CD4-positive, alpha-beta T cell treated with Interleukin-21 for 1 hour (primary cell): ENCODE measurements around the gene ADGRV1.
A peak's percentile ranks its signal among the peaks of the same experiment; 100 is the strongest.
"Not testable (repeated sequence)": the region's sequence is repeated elsewhere in the genome, so short reads cannot be mapped to it uniquely, and the experiment has no call there.

ENCODE experiments used
- DNase-seq: peaks from one replicate; pipeline ENCODE4 v3.0.0-alpha.2; 2020

The ADGRV1 gene

DNA sequence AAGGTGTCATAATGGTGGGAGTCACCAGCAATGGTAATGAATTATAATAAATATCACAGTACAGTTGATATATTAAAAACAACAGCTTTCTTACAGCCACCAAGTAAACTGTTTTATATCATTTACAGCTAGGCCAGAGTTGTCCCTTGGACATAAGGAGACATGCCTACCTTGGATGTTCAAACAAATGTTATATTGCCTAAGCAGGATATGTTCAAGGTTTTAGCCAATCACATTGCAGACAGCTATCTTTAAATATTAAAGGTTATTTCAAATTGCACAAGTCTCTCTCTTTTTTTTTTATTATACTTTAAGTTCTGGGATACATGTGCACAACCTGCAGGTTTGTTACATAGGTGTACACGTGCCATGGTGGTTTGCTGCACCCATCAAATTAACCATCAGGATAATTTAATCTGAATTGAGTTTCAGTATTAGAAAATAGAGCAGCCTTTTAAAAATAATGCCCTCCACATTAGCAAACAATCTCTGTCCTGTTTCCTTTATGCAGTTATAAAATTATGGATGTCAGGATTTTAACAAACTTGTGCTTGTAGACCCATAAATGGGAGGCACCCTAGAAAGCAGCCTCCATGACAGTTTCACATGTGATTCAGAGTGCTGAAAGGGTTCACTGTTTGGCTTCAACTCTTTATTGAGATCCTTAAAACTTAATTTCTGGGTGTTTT, 483.8 kb downstream of the ADGRV1 start:
- no peak for DNase-seq

DNA sequence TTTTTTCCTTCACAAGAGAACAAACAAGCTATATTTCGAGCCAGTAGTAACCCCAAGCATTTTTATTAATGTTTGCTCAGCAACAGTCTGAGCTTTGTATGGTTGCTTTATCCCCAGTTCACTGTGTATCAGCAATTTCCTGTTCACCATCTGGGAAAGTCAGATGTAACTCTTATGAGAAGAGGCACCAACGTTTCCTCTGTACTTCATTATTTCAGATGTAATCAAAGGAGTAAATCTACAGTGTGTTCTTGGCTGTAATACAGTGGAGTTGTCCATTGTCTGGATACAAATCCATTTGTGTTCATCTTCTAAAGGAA, 484.3 kb downstream of the ADGRV1 start:
- DNase-seq, result no peak

DNA sequence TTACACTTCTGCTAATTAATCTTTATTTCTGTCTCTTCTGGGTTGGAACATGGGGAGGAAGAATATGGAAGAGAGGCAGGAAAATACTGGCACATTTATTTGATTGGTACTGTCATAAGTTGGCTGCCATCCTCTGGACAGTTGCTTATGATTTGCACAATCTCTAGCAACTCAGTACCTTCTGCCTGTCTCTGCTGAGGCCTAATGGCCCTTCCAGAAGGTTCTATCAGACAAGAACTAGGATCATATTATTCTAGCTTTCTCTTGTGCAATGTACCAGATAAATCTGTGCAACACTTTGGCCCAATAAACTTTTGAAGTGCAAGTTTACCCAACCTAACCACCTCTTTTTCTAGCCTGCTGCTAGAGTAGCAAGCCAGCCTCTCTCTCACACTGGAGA, 489.5 kb downstream of the ADGRV1 start:
- DNase-seq, result no peak

DNA sequence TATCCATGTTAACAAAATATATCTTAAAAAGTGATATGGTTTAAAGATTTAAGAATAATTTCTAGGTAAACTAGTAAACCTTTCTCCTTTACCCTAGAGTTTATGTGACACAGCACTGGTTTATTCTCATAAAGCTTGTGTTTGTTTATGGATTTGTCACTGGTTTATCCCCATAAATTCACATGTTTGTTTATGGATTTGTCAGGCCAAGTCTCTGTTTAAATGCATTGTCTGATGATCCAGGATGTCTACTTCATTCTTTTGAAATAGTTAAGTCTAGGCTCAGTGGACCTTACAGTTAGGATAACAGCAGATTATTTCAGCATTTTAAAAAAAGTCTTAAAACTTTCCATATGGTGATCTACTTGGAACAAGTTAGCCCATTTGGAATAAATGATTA, 490.5 kb downstream of the ADGRV1 start:
- no peak for DNase-seq

DNA sequence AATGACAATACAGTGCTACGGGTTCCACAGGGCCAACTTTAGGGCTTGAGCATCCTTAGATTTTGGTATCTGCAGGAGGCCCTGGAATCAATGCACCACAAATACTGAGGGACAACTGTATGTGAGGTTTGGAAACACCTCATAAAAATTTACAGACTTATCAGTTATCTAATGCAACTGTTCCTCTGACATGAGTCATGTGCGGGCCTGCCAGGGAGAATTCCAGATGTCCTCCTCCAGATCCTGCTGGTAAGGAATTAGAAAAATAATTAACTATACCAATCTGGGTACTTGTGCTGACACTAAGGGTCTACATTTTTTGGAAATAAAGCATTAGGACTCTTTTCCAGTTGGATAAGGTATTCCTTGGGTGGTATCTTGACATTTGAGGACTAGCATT, 491.2 kb downstream of the ADGRV1 start:
- DNase-seq, result no peak

DNA sequence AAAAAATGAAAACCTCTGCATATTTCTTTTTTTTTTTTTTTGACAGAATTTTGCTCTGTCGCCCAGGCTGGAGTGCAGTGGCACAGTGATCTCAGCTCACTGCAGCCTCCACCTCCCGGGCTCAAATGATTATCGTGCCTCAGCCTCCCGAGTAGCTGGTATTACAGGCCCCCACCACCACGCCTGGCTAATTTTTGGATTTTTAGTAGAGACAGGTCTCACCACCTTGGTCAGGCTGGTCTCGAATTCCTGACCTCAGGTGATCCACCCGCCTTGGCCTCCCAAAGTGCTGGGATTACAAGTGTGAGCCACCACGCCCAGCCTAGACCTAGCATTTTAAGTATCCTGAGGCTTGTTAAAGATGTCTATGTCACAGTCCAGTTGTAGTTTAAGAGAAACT, 493.8 kb downstream of the ADGRV1 start:
- DNase-seq, result not testable (repeated sequence)

DNA sequence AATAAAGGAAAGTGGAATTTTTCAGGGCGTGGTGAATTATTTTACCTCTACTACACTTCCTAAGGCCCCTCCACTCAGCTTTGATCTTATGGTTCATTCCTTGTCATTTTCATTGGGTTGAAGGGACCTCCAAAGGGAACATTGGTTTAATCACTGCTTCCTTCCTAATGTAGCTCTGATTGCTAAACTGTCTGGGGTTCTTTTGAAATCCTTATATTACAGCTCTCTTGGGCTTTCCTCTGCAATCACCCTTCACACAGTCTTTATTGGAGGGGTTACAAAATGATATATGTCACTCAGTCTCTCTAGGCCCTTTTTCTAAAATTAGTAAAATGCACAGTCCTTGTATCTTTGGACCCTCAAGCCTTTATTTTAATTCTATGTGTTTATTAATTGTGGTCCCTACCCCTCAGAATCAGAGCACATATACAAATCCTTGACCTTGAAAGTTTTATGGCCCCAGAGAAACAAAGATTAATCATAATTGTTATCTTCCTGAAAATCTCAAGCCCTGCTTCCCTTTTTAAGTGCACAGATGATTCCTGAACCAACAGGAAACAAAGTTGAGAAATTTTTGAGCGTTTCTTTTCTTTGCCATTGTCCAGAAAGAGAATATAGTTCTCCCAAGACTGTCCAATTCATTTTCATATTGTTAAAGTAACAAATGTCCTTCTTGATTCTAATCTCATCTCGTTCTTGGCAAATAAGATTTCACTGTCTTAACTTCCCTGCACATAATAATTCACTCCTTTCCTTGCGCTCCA, 494.6 kb downstream of the ADGRV1 start:
- DNase-seq, result no peak

DNA sequence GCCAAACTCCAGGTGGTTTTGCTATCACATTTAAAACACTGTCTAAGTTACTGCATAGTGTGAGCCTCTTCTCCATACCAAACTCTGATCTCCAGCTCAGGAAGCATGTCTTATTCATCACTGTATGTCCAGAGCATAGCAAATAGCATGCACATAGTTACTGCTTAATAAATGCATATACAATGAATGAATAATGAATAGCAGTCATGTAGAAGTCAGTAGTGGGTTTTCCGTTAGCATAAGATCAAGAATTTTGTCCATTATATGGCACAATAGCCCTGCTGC, 495.1 kb downstream of the ADGRV1 start:
- no peak for DNase-seq

DNA sequence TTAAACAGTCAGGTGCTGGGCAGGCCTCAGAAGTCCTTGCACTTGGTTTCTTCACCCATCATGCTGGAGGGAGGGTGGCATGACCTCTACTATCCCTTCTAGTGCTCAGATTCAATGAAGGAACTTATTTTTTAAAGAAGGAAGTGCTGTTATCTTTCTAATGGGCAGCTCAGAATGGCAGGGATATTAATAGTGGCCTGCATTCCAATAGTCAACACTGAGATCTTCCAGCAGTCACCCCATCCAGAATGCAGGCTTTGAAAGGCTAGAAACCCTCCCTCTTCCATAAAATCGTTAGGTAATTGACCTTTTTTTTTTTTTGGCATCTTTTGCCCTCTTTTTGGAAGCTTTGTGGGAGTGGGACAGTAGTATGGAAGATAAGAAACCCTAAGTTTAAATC, 499.6 kb downstream of the ADGRV1 start:
- DNase-seq, result no peak

DNA sequence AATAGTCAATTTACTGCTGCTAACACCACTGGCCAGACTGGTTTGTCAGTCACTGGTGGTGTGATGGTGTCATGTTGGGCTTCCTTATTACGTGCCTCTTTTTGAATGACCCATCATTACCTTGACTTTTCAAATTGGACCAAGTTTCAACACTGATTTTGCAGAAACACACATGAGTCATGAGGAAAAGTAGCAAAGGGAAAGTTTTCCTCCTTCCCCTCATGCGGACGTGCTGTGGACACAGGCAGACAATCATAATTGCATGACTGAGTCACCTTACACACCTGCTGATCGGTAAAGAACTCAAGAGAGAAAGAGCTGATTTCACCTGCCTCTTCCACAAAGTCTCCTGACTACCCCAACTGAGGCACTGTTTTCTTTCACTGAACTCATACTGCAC, 500.0 kb downstream of the ADGRV1 start:
- no peak for DNase-seq

DNA sequence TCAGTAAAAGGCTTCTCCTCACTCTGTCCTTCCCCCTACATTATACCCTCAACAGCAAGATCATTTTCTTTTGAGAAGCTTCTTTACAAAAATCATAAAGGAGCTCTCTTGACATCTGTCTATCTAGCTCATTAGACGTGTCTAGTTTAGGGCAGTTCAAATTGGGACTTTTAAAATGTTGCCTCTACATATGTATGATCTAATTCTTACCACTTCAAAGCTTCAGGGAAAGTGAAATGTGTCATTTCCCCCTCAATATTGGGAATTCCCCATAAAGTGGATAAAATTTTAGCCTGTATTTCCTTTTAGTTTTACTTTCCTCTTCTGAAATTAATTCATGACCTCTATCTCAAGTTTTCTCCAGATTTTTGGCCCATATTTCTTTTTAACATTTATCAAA, 500.8 kb downstream of the ADGRV1 start:
- peak; percentile 4 for DNase-seq

DNA sequence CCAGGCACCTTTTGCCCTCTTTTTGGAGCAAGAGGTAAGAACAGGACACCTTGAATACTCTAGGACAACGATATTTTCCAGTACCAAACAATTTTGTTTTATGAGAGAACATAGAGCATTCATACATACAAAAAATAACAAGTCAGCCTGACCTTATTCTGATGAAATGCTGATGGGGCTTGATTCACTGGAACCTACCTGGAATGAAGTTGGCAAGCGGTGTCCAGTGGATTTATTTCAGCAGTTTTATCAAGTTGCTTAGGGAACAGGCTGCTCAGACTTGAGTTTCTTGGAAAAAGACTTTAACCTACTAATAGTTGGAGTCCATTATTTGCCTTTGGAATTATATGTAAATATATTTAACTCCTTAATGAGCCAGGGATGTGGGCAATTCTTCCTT, 502.5 kb downstream of the ADGRV1 start:
- no peak for DNase-seq

DNA sequence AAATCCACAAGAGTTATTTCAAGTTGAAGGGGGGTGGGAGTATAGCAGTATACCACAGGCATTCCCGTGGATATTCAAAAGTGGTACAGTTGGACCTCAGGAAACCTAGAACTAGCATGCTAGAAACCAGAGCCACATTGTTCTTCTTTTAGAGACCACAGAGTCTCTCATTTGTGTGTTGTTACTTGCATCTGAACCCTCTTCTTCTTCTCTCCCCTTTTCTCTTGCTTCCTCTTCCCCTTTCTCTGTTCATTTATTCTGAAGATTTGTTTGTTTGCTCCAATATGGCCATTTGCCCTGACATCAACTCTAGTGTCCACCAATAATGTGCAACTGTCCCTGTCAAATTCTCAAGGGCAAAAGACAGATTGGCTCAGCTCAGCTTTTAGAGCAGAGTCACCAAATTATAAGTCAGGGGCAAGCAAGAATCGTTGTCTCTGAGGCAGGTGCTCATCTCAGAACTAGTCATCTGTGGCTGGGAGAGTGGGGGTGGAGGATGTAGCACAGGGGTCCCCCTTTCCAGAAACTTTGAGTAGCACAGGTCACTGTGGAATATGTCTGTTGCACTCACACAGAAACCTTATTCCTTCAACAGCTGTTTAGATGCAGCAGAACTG, 503.5 kb downstream of the ADGRV1 start:
- DNase-seq, result no peak

DNA sequence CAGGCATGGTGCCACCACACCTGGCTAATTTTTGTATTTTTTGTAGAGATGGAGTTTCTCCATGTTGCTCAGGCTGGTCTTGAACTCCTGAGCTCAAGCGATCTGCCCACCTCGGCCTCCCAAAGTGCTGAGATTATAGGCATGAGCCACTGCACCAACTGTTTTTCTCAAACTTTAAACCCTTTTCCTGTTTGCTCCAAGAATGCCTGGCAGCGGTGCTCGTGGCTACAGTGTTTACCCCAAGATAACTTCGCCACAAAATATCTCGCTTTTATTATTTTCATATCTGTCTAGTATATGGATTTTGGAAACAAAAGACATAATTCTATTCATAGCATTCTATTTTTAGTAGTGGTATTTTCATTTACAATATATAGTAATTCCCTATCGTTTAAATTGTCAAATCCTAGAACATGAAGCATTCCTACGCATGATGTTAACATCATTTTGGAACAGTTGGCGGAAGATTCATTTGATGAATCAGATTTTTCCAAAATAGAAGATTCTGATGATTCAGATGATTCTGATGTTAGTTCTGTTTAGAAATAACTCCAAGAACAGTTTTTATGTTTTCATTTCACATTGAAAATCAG, 504.6 kb downstream of the ADGRV1 start:
- not testable (repeated sequence) for DNase-seq

DNA sequence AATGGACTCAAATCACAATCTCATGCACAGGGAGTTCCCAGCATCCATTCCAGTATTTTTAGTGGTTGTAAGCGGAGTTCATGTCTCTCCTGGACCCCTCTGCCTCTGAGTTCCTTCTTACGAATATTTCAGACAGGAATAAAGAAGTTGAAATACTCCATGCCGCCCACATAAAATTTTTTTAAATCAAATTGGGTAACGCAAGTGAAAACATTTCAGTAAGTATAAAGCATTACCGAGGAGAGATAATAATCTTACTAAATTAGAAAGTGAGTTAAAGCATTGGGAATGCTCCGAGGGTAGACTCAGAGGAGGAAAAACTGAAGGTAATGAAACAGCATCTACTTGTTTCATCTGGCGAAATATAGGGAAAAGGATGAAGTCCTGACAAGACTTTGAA, 506.9 kb downstream of the ADGRV1 start:
- no peak for DNase-seq

DNA sequence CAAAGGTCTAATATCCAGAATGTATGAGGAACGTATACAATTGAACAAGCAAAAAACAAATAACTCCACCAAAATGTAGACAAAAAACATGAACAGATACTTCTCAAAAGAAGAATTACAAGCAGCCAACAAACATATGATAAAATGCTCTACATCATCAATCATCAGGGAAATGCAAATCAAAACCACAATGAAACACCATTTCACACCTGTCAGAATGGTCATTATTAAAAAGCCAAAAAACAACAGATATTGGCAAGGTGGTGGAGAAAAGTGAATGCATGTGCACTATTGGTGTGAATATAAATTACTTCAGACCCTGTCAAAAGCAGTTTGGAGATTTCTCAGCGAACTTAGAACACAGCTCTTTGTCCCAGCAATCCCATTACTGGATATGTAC, 510.8 kb downstream of the ADGRV1 start:
- DNase-seq, result no peak

DNA sequence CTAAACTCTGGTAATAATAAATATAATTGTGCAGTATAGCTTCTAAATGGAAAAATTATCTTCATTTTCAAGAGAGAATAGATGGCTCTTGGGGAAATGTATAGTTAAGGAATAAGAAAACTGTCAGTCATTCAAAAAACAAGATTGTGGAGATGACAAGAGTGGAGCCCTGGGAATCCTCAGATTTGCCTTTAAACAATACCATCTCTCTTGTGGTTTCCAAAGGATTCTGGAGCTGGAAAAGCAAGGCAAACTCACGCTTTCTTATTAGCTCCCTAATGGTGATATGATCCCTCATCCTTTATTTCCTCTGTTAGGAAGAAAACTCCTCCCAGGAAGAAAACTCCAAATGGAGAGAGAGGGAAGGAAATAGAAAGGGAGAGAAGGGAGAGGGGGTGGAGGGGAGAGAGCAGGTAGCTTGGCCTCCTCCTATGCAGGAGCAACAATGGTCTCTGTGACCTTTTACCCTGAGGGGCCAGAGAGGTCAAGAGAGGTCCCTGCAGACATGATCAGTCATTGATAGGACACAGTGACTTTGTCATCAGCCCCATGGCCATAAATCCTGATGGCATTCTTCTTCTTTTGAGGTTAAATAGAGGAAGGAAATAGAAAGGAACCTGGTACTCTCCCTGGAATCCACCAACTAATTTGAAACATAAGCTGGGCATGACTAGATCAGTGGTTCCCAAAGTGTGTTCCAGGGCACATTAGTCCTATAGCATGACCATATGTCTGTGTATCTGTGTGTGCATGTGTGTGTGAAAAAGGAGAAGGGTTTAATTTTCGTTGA, 512.4 kb downstream of the ADGRV1 start:
- no peak for DNase-seq

DNA sequence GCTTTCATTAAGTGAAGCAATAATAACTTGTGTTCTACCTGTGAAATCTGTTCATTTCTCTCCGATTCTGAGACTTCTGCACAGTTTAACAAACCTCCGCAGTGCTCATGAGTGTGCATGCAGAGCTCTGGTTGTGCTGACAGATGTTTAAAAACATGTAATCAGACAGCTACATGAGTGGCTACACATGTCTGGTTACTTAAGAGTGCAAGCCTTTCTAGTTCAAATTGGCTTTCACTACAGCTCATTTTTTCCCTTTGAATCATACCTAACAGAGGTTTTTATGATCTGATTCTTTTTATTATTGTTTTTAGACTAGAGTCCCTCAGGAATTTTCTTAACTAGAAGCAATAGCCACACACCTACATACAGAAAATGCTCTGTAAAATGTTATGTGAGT, 514.3 kb downstream of the ADGRV1 start:
- no peak for DNase-seq

DNA sequence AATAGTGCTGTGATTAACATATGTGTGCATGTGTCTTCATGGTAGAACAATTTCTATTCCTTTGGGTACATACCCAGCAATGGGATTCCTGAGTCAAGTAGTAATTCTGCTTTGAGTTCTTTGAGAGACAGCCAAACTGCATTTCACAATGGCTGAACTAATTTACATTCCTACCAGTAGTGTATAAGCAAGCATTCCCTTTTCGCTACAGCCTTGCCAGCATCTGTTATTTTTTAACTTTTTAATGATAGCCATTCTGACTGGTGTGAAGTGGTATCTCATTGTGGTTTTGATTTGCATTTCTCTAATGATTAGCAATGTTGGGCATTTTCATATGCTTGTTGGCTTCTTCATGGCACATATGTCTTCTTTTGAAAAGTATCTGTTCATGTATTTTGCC, 516.0 kb downstream of the ADGRV1 start:
- DNase-seq, result no peak

DNA sequence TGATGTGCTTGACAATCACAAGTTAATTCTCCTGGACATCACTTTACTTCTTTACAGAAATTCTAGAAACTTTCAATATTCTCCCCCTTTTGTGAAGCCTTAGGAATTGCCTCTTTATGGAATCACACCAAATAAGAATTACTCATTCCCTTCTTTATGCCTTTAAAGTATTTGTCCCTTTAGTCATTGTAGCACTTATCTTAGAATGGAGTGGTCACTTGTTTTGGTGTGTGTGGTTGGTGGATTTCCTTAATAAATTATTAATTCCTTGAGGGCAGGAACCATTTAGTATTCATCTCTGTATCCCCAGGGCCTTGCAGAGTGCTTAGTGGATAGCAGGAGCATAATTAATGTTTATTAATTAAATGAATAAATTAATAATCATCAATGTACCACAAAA, 517.5 kb downstream of the ADGRV1 start:
- DNase-seq, result no peak

DNA sequence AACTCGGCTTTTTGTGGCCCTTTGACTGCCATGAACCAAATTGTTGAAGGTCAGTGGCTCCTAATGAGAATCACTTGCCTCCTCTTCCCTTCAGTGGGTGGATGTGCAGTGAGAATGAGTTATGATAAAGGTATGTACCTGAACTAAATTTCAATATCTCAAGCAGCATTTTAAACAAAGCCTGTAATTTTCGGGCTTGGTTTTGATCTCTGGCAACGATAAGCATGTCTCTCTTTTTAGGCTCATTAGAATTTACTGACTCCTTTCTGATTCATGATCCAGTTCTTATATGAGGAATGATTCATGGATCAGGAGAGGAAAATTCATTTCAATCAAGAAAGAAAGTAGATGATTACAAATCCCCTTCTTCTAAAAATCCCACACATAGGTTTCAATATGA, 519.0 kb downstream of the ADGRV1 start:
- DNase-seq, result no peak

DNA sequence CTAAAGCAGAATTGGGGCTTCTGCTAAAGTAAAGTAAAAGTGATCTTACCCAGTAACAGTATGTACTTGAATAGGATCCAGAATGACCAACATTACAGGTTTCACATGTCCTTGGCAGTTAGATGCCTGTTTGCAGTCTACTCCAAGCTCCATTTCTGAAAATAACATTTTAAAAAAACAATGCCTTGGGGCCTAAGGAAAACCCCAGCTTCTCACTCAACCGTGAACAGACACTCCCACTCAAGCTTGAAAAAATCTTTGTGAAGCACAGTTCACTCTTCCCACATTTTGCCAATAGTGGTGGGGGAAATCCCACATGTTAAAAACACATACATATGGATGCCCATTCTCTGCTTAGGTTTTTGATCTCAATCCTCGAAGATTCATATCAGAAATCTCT, 520.4 kb downstream of the ADGRV1 start:
- no peak for DNase-seq

DNA sequence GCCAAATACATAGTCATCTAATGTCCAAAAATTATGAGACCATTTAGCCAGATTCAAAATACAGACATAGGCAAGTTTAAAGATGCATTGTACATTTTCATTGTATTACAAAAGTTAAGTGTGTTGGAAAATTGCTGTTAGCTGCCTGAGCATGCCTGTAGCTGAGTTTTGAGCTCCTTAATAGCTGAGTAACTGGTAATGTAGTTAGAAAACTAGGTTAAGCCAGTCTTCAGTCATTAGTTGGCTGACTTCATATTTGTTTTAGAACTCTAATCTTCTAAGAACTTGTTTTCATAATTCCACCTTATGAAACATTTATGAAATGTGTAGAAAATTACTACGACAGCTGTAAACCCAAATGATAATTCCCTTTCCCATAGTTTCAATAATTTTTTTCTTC, 531.2 kb downstream of the ADGRV1 start:
- no peak for DNase-seq

DNA sequence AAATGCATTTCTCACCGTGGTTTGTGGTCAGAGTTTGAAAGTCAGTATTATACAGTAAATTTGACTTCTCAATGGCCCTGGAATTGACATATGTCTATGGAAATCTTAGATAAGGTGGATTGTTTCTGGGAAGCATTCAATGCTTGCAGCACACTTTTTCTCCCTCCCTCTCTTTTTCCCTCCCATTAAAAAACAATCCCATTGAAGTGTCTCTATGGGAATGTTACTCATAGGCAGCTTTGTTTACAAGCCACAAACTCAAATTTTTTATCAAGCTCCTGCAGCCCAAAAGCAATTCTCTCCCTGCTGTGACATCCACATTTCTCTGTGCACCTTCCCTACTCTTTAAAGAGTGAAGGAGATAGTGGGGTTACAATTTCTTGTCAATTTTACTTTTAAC, 532.4 kb downstream of the ADGRV1 start:
- DNase-seq, result no peak
